ENCODE data around the gene ABCF2.

The ABCF2 gene

DNA sequence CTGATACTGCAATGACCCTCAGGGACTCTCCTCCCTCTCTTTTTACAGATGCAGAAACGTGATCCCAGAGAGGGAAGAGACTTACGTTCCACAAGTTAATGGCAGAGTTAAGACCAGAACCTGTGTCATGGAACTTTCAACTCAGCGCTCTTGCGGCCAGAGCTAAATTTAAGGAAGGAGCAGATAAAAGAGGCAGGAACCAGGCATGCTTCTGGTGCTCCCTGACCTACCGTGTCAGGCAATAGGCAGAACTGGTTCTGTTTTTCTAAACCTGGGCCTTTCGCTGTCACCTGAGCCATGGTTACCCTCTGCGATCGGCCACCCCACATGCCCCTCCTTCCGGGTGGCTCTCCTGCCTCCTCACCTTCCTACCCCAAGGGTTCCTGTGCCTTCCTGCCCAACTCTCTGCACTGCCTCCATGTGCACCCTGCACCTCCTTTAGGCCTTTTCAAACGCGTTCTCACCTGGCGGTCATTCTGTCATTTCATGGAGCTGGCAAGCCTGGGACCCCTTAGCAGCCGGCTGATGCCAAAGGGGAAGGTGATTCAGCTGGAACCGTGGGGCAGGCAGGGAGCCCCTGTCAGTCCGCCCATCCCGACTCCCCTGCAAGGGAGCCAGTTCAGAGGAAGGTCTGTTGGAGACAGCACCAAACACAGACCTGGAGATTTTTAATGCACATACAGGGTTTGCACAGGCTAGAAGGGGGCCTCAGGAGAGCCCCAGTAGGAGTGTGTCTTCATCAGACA lies 51.8 kb downstream of the ABCF2 start:
- DNase-seq (ENCODE audit: extremely low read depth in 1 of 2, low read depth in 1 of 2): no peak

DNA sequence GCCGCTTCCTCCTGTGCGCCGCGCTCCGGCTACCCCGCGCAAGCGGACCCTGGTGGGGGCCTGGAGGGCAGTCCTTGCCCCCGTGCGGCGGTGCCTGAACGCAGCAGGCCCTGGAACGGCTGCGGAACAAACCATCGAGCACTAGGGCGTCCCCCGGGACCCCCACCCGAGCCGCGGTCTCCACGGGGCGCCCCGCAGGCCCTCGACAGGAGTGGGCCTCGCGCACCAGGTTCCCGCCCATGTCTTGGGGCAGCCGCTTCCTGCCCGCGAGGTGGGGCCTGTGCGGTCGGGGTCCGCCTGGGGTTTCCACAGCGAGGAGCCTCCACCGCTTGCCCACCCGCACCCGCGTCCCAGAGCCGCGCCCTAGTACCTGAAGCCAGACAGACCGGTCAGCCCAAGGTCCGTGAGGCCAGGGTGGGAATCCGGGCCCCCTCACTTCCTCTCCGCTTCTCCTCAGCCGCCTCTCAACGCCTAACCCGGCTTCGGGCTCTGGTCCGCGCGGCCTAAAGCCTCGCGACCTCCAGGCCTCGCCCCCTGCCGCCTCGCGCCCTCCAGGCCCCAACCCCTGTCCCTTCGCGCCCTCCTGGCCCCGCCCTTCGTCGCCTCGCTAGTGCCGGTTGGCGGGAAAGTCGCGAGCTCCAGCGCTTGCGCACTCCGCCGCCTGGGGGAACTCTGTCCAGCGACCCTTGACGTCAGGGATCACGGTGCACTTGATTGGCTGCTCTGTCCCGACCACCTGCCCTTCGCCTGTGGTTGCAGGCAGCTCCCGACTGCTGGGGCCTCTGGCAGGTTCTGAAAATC lies 52.6 kb downstream of the ABCF2 start:
- DNase-seq (ENCODE audit: extremely low read depth in 1 of 2, low read depth in 1 of 2): peak in 1 of 2 donors; percentile 15

DNA sequence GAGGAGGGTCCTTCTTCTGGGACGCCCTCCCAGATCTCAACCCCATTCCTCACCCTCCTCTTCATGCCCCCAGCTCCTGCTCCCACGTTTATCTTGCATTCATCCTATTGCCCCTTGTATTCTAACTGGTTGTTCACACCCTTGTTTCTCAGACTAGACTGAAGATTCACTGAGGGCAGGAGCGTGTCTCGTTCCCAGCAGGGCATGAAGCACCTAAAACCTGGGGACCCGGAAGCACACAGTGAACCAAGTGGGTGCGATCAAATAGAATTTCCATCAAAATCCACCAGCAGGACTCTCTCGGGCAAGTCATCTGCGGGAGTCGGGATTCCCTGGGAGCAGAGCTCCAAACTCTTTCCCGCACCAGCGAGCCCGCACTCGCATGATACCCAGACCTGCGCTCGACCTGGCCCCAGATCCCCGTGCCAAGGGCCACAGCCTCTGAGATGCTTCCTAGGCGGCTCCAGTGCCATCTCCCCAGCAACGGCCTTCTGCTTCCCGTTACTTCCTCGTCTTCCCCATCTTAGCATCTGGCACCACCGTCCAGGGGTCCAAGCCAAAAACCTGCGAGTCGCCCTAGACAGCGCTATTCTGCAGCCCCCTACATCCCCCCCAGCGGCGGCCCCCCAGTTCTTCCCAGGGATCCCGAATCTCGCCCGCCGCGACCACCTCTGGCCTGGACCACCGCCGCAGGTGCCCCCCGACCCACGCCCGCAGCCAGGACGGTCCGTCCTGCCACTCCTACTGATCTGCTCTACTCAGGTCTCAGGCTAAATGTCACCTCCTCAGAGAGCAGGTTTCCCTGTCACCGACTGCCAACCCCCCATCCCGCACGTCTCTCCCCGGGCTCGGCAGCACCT lies 53.4 kb downstream of the ABCF2 start:
- DNase-seq (ENCODE audit: extremely low read depth in 1 of 2, low read depth in 1 of 2): no peak

DNA sequence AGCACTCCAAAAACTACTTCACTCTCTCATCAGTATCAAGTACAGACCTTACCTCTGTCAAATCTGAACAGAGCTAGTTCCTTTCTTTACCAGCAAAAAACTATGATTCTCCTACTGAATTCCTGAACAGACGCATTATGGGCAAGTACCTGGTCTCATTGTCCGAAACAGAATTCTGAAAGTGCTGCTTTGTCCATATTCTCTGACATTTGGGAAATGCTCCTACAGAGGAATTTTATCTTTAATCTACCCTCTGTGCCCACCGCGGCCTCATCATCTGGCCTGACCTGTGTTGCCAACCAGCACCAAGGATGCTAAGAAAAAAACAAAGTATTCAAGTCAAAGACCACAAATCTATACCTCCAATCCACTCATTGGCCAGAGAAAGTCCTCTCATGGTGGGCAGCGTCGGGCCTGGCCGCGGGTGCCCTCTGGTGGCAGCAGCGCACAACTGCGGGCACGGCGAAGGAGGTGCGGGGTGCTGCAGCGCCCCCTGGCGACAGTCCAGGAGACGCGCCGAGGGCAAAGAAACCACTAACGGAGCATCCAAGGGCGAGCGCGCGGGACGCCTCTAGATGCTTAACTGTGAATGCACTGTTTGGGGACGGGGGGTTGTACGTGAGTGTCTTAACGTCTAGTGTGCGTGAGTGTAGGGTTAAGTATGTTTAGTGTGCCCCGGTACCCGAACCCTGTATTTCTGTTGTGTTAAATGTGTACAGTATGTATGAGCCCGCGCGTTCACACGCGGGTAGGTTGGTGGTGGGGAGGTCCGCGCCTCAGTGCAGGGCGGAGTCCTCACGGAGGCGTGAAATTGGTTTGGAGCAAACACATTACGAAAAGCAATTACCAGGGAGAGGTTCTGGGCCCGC lies 54.5 kb downstream of the ABCF2 start:
- DNase-seq (ENCODE audit: extremely low read depth in 1 of 2, low read depth in 1 of 2): peak; percentile 60 to 61

DNA sequence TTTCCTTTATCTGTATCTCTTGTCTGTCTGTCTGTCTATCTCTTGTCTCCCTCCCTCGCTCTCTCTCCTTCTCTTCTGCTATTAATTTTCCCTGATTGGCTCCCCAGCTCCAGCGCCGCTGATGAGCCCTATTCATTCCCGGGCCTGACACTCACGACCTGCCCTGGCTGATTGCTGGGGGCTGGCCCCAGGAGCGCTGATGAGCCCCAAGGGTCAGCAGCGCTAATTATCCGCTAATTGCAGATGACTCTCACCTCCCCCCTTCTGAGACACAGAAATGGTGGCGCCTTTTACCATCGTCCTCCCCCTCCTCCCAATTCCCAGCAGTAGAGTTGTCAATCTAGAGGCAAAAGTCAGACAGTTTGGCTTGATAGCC lies 58.2 kb downstream of the ABCF2 start:
- no peak for DNase-seq (ENCODE audit: extremely low read depth in 1 of 2, low read depth in 1 of 2)

DNA sequence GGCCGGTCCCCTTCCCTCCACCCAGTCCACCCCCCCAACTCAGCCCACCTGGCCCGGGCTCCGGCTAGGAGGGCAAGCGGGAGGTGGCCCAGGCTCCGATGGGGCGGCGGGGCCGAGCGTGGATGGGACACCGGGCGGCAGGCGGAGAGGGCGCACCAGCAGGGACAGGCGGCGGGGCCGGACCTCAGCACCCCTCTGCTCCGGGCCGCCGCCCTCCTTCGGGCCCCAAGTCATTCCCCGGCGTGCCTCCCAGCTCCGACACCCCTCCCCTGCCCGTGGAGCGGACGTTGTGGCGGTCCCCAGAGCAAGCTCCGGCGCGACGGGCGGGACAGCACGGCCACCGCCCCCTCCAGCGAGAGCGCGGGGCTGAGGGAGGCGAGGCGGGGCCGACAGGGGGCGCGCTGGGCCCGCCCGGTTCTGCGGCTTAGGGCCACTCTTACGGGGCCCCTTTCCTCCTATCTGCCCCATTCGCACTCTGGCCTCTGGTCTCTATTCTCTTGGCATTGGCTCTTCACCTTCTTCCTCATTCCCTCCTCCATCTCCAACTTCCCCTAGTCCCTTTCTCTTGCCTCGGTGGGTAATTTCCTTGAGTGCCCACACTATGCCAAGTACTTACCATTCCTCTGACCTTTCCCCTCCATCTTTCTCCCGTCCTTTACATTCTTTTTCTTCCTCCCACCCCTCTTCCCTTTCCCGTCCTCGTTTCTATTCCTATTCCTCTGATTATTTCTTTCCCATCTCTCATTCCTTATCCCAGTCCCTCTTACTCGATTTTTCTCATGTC lies 58.8 kb downstream of the ABCF2 start:
- peak; percentile 20 to 33 for DNase-seq (ENCODE audit: extremely low read depth in 1 of 2, low read depth in 1 of 2)

DNA sequence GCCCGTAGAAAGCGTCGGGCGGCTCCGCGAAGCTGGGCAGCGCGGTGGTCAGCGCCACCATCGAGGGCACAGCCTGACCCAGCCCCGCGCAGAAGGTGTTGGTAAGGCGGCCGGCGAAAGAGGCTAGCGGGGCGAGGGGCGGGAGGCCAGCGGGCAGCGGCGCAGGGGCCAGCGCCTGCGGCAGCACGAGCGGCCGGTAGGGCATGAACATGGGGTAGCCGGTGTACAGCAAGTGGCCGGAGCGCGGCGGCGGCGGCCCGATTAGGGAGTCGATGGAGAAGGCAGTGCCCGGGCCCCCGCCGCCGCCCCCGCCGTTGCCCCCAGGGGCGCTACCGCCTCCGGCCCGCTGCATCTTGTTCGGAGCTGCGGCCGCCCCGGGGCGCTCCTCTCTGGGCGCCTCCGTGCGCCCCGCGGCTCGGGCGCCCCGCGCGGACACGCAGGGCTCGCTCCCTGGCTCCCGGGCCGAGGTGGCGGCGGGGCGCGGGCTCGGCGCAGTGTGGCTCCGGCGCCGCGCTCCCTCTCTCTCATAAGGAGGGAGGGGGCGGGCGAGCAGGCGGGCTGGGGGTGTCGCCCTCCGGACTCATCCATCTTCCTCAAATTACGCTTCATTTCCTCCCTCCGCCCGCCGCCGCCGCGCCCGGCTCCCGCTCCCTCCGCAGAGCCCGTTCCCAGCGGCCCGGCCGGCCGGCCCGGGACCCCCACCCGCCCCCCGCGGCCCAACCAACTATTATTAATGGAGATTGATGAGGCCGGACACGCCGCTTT lies 59.6 kb downstream of the ABCF2 start, which contains the start of gene GBX1:
GBX1 (minus strand) TSS at position 498 of the 765 bp plus-strand sequence; CDS start at position 352, 146 bp downstream.
- DNase-seq (ENCODE audit: extremely low read depth in 1 of 2, low read depth in 1 of 2): no peak

DNA sequence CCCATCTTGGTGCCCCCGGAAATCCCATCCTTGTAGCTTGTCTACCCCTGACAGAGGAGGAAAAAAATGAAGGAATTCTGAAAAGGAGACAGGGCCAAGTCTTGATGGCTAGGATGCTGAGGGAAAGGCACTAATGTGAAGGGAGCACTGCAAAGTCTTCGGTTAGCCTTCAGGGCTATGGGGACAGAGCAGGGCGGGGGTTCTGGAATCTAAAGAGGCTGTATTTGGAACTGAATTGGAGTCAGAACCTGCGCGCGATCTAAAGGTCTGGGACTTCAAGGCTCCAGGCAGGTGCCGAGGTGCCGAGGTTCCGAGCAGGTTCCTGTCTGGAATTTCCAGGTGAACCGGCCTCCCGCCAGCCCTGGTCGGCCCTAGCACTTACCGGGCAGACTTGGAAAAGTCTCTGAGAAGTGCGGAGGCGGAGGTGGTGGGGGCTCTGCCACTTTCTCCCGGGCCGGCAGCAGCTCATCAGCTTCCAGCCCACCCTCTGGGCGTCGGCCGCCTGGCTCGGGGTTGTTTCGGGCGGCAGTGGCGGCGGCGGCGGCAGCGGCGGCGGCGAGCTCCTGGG lies 60.3 kb downstream of the ABCF2 start:
- no peak for DNase-seq (ENCODE audit: extremely low read depth in 1 of 2, low read depth in 1 of 2)

Measured in stimulated activated CD8-positive, alpha-beta memory T cell treated with anti-CD3 and anti-CD28 coated beads, Interleukin-7, amount 100 ng/mL, for 48 hours (primary cell).